ENCODE measurements around the gene POLH.

POLH gene

GRCh38 chr6:43608807-43609206 is 32.8 kb downstream of the POLH start:
- TF ChIP-seq FOXP2 (optimal IDR thresholded peaks at IDR 0.05; ENCODE audit: borderline replicate concordance, extremely low read depth, extremely low read length, insufficient read depth) = no peak
- no peak for TF ChIP-seq SIN3A (IDR thresholded peaks at IDR 0.05; ENCODE audit: borderline replicate concordance, insufficient read depth, low read length)
- TF ChIP-seq TAF1 (IDR thresholded peaks at IDR 0.05; ENCODE audit: borderline replicate concordance, insufficient read depth, low read length) = no peak
- TF ChIP-seq REST (IDR thresholded peaks at IDR 0.05; ENCODE audit: insufficient read depth in 1 of 2, low read depth in 2 of 2, low read length in 2 of 2) = no peak
- no peak for TF ChIP-seq POLR2AphosphoS5 (IDR thresholded peaks at IDR 0.05; ENCODE audit: low read depth, low read length)

GRCh38 chr6:43609402-43609801 is 33.4 kb downstream of the POLH start:
- TF ChIP-seq REST (IDR thresholded peaks at IDR 0.05; ENCODE audit: insufficient read depth in 1 of 2, low read depth in 2 of 2, low read length in 2 of 2) = no peak
- no peak for TF ChIP-seq SIN3A (IDR thresholded peaks at IDR 0.05; ENCODE audit: borderline replicate concordance, insufficient read depth, low read length)
- TF ChIP-seq TAF1 (IDR thresholded peaks at IDR 0.05; ENCODE audit: borderline replicate concordance, insufficient read depth, low read length) = no peak
- no peak for TF ChIP-seq POLR2AphosphoS5 (IDR thresholded peaks at IDR 0.05; ENCODE audit: low read depth, low read length)

- no peak for TF ChIP-seq POLR2AphosphoS5 (IDR thresholded peaks at IDR 0.05; ENCODE audit: low read depth, low read length)
- no peak for TF ChIP-seq TAF1 (IDR thresholded peaks at IDR 0.05; ENCODE audit: borderline replicate concordance, insufficient read depth, low read length)
- TF ChIP-seq SIN3A (IDR thresholded peaks at IDR 0.05; ENCODE audit: borderline replicate concordance, insufficient read depth, low read length) = no peak
- no peak for TF ChIP-seq REST (IDR thresholded peaks at IDR 0.05; ENCODE audit: insufficient read depth in 1 of 2, low read depth in 2 of 2, low read length in 2 of 2)
- TF ChIP-seq FOXP2 (optimal IDR thresholded peaks at IDR 0.05; ENCODE audit: borderline replicate concordance, extremely low read depth, extremely low read length, insufficient read depth) = no peak
Observed at GRCh38 chr6:43610431-43610830, 34.4 kb downstream of the POLH start.

- TF ChIP-seq FOXP2 (optimal IDR thresholded peaks at IDR 0.05; ENCODE audit: borderline replicate concordance, extremely low read depth, extremely low read length, insufficient read depth) (no peak), TAF1 (IDR thresholded peaks at IDR 0.05; ENCODE audit: borderline replicate concordance, insufficient read depth, low read length) (no peak), POLR2AphosphoS5 (IDR thresholded peaks at IDR 0.05; ENCODE audit: low read depth, low read length) (no peak), REST (IDR thresholded peaks at IDR 0.05; ENCODE audit: insufficient read depth in 1 of 2, low read depth in 2 of 2, low read length in 2 of 2) (no peak), SIN3A (IDR thresholded peaks at IDR 0.05; ENCODE audit: borderline replicate concordance, insufficient read depth, low read length) (no peak)
Observed at GRCh38 chr6:43613721-43614395, 37.9 kb downstream of the POLH start.

GRCh38 chr6:43614396-43614730 is 38.4 kb downstream of the POLH start:
- no peak for TF ChIP-seq SIN3A (IDR thresholded peaks at IDR 0.05; ENCODE audit: borderline replicate concordance, insufficient read depth, low read length)

All from PFSK-1 (cell line).